ENCODE data around the gene IFNA13.
A peak's percentile ranks its signal among the peaks of the same experiment; 100 is the strongest.

The IFNA13 gene

GRCh38 chr9:21357479-21358460 is 10.1 kb downstream of the IFNA13 start:
- DNase-seq: no peak

GRCh38 chr9:21350787-21351186 is 17.1 kb downstream of the IFNA13 start, which contains the start of gene IFNA6:
TSS of gene IFNA6 (minus strand) at chr9:21350887. CDS start at chr9:21350887, 0 bp downstream.
- no peak for DNase-seq

DNA sequence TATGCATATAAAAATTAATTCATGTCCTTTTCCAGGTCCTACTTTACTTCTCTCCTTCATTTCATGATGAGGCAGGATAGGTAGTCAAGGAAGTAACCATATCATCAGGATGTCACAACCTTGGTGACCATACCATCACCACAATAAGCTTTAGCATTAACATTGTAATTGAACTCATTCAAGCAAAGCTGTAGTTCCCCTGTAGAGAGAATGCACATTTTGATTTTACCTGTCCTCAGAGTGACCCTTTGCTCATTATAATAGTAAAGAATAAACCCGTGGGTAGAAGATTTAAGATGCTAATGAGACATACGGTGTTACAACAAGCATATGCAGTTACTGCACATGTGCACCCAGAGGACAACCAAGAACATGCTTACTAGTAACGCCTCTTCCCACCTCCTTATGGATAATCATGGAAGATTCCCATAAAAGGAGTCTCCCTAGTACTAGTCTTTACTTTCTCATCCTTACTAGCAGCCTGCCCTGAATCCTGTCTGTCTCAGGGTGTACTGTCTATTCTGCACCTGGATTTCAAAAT is 19.4 kb downstream of the IFNA13 start:
- no peak for DNase-seq

DNA sequence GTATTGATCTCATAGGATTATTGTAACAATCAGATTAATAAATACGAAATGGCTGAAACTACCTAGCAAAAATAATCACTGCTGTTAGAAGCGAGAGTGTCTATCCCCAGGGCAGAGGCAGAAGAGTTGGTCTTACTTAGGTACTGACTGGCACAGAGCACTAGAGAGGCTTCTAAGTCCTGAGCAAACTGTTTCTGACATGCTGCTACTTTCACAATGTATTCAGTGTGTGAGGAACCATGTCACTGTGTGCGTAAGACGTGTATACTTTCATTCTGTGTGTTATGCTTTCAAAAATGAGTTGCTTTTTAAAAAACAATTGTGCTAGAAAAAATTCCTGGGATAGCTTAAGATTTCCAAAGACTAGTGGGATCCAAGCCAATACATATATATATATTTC is 27.1 kb downstream of the IFNA13 start:
- no peak for DNase-seq

GRCh38 chr9:21336457-21336856 is 31.4 kb downstream of the IFNA13 start:
- no peak for DNase-seq

- peak; percentile 86 for DNase-seq
Observed at GRCh38 chr9:21334701-21335632, 32.9 kb downstream of the IFNA13 start, which contains the start of gene KLHL9. TSS of gene KLHL9 (minus strand) at chr9:21335404. CDS start at chr9:21334859, 545 bp downstream.

DNA sequence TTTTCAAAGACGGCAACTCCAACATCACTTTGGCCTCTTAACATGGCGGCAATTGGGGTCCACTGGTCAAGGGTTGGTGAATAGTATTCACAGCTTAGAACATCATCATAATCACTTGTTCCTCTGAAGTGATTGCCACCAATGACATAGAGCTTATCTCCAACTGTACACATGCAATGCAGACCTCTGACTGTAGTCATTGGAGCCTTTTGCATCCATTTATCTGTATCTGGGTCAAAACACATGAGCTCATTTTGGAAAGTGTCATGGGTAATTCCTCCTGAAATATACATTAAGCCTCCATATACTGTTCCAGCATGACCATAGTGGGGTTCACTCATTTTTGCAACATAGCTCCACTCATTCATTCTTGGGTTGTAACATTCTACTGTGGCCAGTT is 34.6 kb downstream of the IFNA13 start:
- no peak for DNase-seq

GRCh38 chr9:21331676-21332402 is 36.0 kb downstream of the IFNA13 start:
- no peak for DNase-seq

DNA sequence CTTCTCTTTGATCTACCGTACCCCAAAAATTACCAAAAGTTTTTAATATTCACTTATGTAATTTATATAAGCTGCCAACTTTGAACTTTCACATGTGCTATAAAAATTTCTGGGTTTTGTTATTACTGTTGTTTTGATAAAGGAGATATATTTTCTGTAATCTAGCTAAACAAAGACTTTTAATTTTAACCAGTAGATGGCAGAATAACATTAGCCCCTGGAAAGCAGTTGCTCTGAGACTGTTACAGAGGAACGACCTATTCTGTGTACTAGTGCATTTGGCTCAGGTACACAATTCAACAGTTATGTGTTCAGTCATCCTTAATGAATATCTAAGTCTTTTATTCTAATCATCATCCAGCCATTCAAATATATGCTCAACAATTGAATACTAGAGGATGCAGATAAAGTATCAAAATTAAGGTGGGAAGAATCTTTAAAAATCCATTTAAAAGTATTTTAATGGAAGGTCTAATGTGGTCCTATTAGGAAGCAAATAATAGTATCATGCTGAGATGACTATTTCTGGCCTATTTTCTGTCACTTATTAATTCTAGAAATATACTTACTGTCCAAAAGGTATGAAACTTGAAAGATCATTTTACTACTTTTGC is 41.2 kb downstream of the IFNA13 start:
- no peak for DNase-seq

GRCh38 chr9:21324047-21324446 is 43.8 kb downstream of the IFNA13 start:
- DNase-seq: no peak

GRCh38 chr9:21322911-21323461 is 44.9 kb downstream of the IFNA13 start:
- no peak for DNase-seq

GRCh38 chr9:21320465-21320864 is 47.4 kb downstream of the IFNA13 start:
- no peak for DNase-seq

- peak; percentile 22 for DNase-seq
Observed at GRCh38 chr9:21317956-21318923, 49.6 kb downstream of the IFNA13 start.
